Endothelial cell of umbilical vein (primary cell): ENCODE data around the gene NCLN. TPM values are rescaled to one million over a fixed set of nuclear protein-coding genes. Genes with fewer than 3 reads are reported as not detected.

ENCODE experiments used
- BruUV-seq: library from RNA; stranded (reverse); fragments of 400-500 nt; replicated peaks from 2 replicates; lab custom pipeline; 2021; lab: Mats Ljungman, UMichigan
- CTCF ChIA-PET: fragments of 300-600, 350-600 bp; sonication (Branson Sonifier 250); formaldehyde crosslinking; loops from one replicate; lab custom pipeline; 2021; ENCODE audit warnings: antibody characterized with exemption, inconsistent platforms; lab: Charles Lee
- POLR2A ChIA-PET: fragments of 300-600, 350-600 bp; sonication (Branson Sonifier 250); formaldehyde crosslinking; loops from one replicate; lab custom pipeline; 2021; ENCODE audit warnings: antibody characterized with exemption, inconsistent platforms; lab: Charles Lee
- DNase-seq: peaks from one replicate; pipeline ENCODE4 v3.0.0-alpha.2; 2011; ENCODE audit warnings: low read depth, low spot score
- FAIRE-seq: peaks from 2 replicates; lab custom pipeline; 2011; peaks lifted over from hg19 to GRCh38; lab: Jason Lieb, UNC
- H2AFZ ChIP-seq: 2 replicates; pipeline ENCODE4 v1.6.0; 2012; ENCODE audit warnings: low read depth, low read length, control low read depth, inconsistent platforms
- H3K27ac ChIP-seq: 2 replicates; pipeline ENCODE4 v1.5.1; 2011; ENCODE audit warnings: low read depth, mild to moderate bottlenecking, control low read depth, low read length, moderate library complexity; ENCODE audit not compliant: insufficient read depth
- H3K27me3 ChIP-seq, 2 experiments: 2 replicates each; pipeline versions ENCODE4 v1.6.0 to v1.6.1; 2011; ENCODE audit warnings: low read length in 2 of 2, mixed read lengths in 1 of 2; ENCODE audit not compliant: control insufficient read depth in 2 of 2, insufficient read depth in 2 of 2
- H3K36me3 ChIP-seq, 2 experiments: 2 replicates in 1 of 2; 3 replicates in 1 of 2; pipeline ENCODE4 v1.5.1; 2011; ENCODE audit warnings: low read length in 2 of 2, mild to moderate bottlenecking in 1 of 2, moderate library complexity in 1 of 2; ENCODE audit not compliant: control insufficient read depth in 2 of 2, insufficient read depth in 2 of 2; ENCODE audit errors: extremely low read depth in 1 of 2
- H3K4me1 ChIP-seq: 3 replicates; pipeline ENCODE4 v1.5.1; 2011; ENCODE audit warnings: mild to moderate bottlenecking, low read length; ENCODE audit not compliant: control insufficient read depth, insufficient read depth; ENCODE audit errors: extremely low read depth
- H3K4me2 ChIP-seq: 2 replicates; pipeline ENCODE4 v1.6.1; 2011; ENCODE audit warnings: low read length, control low read depth, mixed read lengths; ENCODE audit not compliant: insufficient read depth
- H3K4me3 ChIP-seq, 3 experiments: fragments of 200-600 bp in 1 of 3; sonication (generic), shearing (Covaris generic) in 1 of 3; replicated peaks in 1 of 3; 2 replicates each; pipeline ENCODE4 v1.5.1; 2011 to 2016; ENCODE audit warnings: control low read depth in 3 of 3, low read length in 3 of 3, mild to moderate bottlenecking in 2 of 3, inconsistent platforms in 1 of 3, low read depth in 1 of 3, moderate library complexity in 1 of 3; ENCODE audit not compliant: insufficient read depth in 1 of 3
- H3K79me2 ChIP-seq: 2 replicates; pipeline ENCODE4 v1.6.0; 2012; ENCODE audit warnings: low read length, inconsistent platforms; ENCODE audit not compliant: control insufficient read depth, insufficient read depth
- H3K9ac ChIP-seq: replicated peaks from 2 replicates; pipeline ENCODE3; 2011; ENCODE audit warnings: low read length, control low read depth; ENCODE audit not compliant: insufficient read depth; ENCODE audit errors: extremely low read depth
- H3K9me1 ChIP-seq: replicated peaks from 3 replicates; pipeline ENCODE4 v1.6.0; 2011; ENCODE audit warnings: mild to moderate bottlenecking, low read length; ENCODE audit not compliant: control insufficient read depth, insufficient read depth; ENCODE audit errors: extremely low read depth
- H3K9me3 ChIP-seq: replicated peaks from 2 replicates; pipeline ENCODE4 v1.5.1; 2012; ENCODE audit warnings: low read length, inconsistent platforms; ENCODE audit not compliant: control insufficient read depth, insufficient read depth
- H4K20me1 ChIP-seq: replicated peaks from 2 replicates; pipeline ENCODE3; 2011; ENCODE audit warnings: mild to moderate bottlenecking, low read length; ENCODE audit not compliant: control insufficient read depth, insufficient read depth; ENCODE audit errors: extremely low read depth
- EZH2 ChIP-seq: IDR thresholded peaks from 2 replicates; pipeline ENCODE4 v1.6.1; 2012; ENCODE audit warnings: borderline replicate concordance, low read depth, mild to moderate bottlenecking, moderate library complexity, low read length, inconsistent platforms; ENCODE audit not compliant: severe bottlenecking
- GATA2 ChIP-seq: IDR thresholded peaks from 2 replicates; pipeline ENCODE4 v1.7.0; 2011; ENCODE audit warnings: low read depth, mild to moderate bottlenecking, moderate library complexity, mixed read lengths, low read length; ENCODE audit not compliant: insufficient read length, insufficient read depth
- JUN ChIP-seq: IDR thresholded peaks from 2 replicates; pipeline ENCODE4 v1.6.1; 2011; ENCODE audit warnings: borderline replicate concordance, low read depth; ENCODE audit not compliant: insufficient read length, insufficient read depth
- POLR2A ChIP-seq: IDR thresholded peaks from 2 replicates; pipeline ENCODE4 v1.6.1; 2012; ENCODE audit warnings: low read depth, mild to moderate bottlenecking, control low read depth, low read length
- POLR2AphosphoS5 ChIP-seq: IDR thresholded peaks from 2 replicates; pipeline ENCODE4 v1.6.1; 2012; ENCODE audit warnings: low read depth, mild to moderate bottlenecking, control low read depth, low read length, moderate library complexity; ENCODE audit not compliant: insufficient read depth
- dilution Hi-C: fragments of 300-500 bp; cut with MboI; formaldehyde crosslinking; loops from one replicate; pipeline ENCODE4 v1.15.0; 2019; ENCODE audit warnings: low sequenced_read_pairs; ENCODE audit not compliant: extremely low pct_ligation_motif_present
- intact Hi-C: fragments of 100-400 bp; cut with micrococcal nuclease; formaldehyde crosslinking; loops from one replicate; pipeline ENCODE4 v1.10.0; 2022
- polyA plus RNA-seq, 4 experiments: library from polyadenylated mRNA; depleted of rRNA in 3 of 4; stranded (reverse) in 3 of 4; unstranded in 1 of 4; fragments of >200 nt; gene quantifications; 2 replicates each; pipeline versions ENCODE4 v1.2.1 to v1.2.3, GENCODE V29; 2011 to 2012; ENCODE audit warnings: missing spikeins in 1 of 4
- total RNA-seq: library from RNA; stranded (reverse); gene quantifications from 2 replicates; pipeline ENCODE4 v1.2.3, GENCODE V29; 2021
- TF ChIP-seq, protein P1 (sequence below): IDR thresholded peaks from 2 replicates; pipeline ENCODE4 v1.6.1; 2011; ENCODE audit not compliant: insufficient read depth, insufficient read length
- TF ChIP-seq, protein P2 (sequence below), 2 donors: IDR thresholded peaks; 1 replicate in 1 of 2; 2 replicates in 1 of 2; pipeline ENCODE4 v1.5.1; 2011; ENCODE audit warnings: low read length in 2 of 2, mild to moderate bottlenecking in 2 of 2, moderate library complexity in 2 of 2, control low read depth in 1 of 2, inconsistent platforms in 1 of 2, low read depth in 1 of 2; ENCODE audit not compliant: insufficient read depth in 1 of 2; ENCODE audit errors: extremely low read depth in 1 of 2

The NCLN gene
- total and polyA plus RNA-seq, 2 donors (not counting 3 experiments of a cell fraction or from before 2014, with no cell fraction given), result 97.2 to 102 TPM

DNA sequence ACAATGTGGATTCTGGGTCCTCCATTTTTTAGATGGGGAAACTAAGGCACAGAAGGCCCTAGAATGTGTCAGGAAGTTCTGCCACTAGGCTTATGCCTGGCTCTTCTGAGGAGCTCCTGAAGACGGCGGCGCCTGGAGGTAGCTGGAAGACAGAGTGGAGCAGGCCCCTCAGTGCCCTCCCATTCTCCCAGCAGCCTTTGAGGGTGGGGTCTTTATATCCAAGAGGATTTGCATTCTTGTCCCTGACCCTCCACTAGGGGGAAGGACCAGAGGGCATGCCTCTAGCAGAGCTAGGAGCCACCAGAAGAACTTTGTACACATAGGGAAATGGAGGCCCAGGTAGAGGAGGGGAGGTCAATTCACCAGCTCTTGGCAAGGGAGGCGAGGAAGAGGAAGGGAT lies 48.1 kb downstream of the NCLN start:
- dilution Hi-C loops, result no loop called here
- DNase-seq, result no peak
- ChIA-PET CTCF (interaction anchor here (2.5 kb wide), 1 partner anchor 9 kb away, joined by 10 read pairs; the partner anchor contains the start of gene CELF5), POLR2A (no interaction called here)
- Histone ChIP-seq H3K27me3 (peaks cover 5 to 7% of the 10 kb centered on the region in 2 experiments), H2AFZ (no peak overlapping the region), H3K4me2 (no peak overlapping the region), H3K36me3 (no peaks in the 10 kb centered on the region), H4K20me1 (no peaks in the 10 kb centered on the region), H3K27ac (no peak overlapping the region), H3K9ac (no peak overlapping the region), H3K4me3 (no peak overlapping the region), H3K9me3 (no peaks in the 10 kb centered on the region), H3K4me1 (no peaks in the 10 kb centered on the region), H3K9me1 (no peaks in the 10 kb centered on the region), H3K79me2 (no peaks in the 10 kb centered on the region)
- FAIRE-seq, result no peak
- no TSS peak for BruUV-seq
- intact Hi-C loops, result no loop called here
- TF ChIP-seq POLR2AphosphoS5 (no peak), EZH2 (no peak), POLR2A (no peak), GATA2 (no peak), JUN (no peak)
- TF ChIP-seq, protein P1, sequence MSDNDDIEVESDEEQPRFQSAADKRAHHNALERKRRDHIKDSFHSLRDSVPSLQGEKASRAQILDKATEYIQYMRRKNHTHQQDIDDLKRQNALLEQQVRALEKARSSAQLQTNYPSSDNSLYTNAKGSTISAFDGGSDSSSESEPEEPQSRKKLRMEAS, result no peak
- TF ChIP-seq, protein P2, sequence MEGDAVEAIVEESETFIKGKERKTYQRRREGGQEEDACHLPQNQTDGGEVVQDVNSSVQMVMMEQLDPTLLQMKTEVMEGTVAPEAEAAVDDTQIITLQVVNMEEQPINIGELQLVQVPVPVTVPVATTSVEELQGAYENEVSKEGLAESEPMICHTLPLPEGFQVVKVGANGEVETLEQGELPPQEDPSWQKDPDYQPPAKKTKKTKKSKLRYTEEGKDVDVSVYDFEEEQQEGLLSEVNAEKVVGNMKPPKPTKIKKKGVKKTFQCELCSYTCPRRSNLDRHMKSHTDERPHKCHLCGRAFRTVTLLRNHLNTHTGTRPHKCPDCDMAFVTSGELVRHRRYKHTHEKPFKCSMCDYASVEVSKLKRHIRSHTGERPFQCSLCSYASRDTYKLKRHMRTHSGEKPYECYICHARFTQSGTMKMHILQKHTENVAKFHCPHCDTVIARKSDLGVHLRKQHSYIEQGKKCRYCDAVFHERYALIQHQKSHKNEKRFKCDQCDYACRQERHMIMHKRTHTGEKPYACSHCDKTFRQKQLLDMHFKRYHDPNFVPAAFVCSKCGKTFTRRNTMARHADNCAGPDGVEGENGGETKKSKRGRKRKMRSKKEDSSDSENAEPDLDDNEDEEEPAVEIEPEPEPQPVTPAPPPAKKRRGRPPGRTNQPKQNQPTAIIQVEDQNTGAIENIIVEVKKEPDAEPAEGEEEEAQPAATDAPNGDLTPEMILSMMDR (IDR thresholded peaks at IDR 0.05; ENCODE audit: extremely low read depth in 1 of 2, insufficient read depth in 1 of 2, low read depth in 1 of 2, low read length in 2 of 2), result no peak
